ENCODE data around the gene OGFOD3.
"Not testable (repeated sequence)": the region's sequence is repeated elsewhere in the genome, so short reads cannot be mapped to it uniquely, and the experiment has no call there.

The OGFOD3 gene

DNA sequence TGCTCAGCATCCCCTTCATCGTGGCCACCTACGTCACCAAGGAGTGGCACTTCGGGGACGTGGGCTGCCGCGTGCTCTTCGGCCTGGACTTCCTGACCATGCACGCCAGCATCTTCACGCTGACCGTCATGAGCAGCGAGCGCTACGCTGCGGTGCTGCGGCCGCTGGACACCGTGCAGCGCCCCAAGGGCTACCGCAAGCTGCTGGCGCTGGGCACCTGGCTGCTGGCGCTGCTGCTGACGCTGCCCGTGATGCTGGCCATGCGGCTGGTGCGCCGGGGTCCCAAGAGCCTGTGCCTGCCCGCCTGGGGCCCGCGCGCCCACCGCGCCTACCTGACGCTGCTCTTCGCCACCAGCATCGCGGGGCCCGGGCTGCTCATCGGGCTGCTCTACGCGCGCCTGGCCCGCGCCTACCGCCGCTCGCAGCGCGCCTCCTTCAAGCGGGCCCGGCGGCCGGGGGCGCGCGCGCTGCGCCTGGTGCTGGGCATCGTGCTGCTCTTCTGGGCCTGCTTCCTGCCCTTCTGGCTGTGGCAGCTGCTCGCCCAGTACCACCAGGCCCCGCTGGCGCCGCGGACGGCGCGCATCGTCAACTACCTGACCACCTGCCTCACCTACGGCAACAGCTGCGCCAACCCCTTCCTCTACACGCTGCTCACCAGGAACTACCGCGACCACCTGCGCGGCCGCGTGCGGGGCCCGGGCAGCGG is 43.6 kb downstream of the OGFOD3 start:
- no peak for DNase-seq (ENCODE audit: low read depth in 2 of 2)

DNA sequence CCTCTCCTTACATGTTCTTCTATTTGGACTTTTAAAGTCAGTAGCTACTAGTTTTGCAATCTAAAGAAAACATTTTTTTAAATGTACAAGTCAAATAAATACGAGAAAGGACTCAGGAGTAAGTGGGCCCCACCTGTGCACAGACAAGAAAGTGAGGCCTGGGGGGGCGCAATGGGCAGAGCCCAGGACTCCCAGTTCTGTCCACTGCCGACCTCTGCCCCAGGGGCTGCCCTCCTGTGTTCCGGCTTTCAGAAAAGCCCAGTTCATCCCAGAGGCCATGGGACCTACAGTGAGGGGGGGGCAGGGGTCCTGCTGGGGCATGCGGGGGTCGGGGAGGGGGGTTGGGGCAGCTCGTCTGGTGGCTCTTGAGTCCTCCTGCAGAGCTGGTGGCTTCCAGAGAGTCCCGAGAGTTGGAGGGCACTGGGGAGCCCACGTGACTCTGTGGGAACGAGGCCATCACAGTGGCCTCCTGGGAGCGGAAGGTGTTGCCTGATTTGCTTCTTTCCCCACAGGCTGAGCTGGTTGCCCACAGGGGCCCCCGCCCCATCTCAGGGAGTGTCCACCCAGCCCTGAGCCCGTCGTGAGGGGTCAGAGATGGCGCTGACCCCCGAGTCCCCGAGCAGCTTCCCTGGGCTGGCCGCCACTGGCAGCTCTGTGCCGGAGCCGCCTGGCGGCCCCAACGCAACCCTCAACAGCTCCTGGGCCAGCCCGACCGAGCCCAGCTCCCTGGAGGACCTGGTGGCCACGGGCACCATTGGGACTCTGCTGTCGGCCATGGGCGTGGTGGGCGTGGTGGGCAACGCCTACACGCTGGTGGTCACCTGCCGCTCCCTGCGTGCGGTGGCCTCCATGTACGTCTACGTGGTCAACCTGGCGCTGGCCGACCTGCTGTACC is 44.4 kb downstream of the OGFOD3 start:
- DNase-seq (ENCODE audit: low read depth in 2 of 2), result no peak

DNA sequence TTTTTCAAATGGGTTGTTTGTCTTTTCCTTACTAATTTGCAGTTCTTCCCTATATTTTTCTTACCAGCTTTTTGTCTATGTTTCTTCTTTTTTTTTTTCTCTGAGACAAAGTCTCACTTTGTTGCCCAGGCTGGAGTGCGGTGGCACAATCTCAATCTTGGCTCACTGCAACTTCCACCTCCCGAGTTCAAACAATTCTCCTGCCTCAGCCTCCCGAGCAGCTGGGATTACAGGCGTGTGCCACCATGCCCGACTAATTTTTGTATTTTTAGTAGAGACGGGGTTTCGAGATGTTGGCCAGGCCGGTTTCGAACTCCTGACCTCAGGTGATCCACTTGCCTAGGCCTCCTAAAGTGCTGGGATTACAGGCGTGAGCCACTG is 45.3 kb downstream of the OGFOD3 start:
- not testable (repeated sequence) for DNase-seq (ENCODE audit: low read depth in 2 of 2)

DNA sequence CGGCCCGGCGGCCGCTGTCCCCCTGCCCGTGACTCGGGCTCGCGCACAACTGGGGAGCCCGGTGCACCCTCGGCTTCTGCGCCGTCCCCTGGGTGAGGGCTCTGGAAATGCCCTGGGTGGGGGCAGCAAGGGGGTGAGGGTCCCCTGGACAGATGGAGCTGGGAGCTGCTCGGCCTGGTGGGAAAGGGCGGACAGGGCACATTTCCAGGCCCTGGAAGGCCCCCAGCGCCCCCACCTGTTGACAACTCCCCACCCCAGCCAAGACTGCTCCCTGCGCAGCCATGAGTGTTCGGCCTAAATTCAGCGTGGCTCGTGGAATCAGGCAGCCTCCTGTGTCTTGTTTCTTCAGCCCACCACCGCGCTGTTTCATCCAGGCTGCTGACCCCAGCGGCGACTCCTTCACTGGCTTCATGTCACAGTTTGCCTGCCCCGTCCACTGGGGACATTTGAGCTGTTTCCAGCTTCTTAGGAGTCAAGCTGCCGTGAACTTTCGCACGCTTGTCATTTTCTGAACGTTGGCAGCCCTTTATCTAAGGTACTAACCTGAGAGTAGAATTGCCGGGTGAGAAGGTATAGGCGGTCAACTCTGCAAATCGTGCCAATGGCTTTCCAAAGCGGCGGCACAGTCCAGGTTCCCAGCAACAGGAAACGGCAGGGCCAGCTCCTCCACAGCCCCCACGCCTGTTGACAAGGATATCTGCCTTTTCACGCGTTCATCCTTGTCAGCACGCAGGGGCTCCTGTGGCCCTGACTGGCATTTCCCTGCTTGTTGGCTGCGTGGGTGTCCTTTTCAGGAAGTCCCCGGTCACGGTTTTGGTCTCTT is 45.9 kb downstream of the OGFOD3 start:
- DNase-seq (ENCODE audit: low read depth in 2 of 2), result no peak

DNA sequence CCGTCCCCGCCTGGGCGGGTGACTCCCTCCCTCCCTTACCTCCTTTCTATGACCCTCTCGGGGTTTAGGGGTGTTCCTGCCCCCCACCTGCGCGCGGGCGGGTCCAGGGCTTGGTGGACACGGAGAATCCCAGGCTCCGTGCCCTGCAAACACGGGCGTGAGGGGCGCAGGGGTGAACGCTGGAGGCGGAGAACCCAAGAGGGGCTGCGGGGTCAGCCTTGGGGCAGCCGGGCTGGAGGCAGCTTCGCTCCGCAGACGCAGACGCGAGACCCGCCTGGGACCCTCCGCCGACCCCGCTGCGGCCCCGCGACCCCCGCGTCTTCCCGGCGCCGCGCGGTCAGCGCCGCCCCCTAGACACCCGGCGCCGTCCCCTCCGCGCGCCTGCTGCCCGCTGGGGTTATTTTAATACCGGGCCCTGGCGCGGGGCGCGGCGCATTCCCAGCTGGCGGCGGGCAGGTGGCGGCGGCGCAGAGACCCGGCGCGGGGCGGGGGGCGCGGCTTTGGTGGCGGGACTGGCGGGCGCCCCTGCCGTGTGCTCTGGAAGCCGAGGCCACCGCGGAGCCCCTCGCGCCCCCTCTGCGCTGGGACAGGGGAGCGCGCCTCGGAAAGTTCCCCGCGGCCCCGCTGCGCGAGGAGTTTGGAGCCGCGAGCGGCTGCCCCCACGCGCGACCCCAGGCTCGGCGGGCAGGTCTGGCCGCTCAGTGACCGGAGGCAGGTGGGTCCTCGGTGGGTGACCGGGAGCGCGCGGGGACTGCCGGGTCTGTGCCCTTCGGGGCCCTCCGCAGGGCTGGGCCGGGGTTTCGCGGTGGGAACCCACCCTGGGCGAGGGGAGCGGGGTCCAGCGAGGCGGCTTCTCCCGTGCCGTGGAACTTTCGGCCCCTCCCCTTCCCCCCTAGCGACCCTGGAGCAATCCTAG is 46.8 kb downstream of the OGFOD3 start, which contains the start of gene UTS2R:
UTS2R (plus strand) TSS at position 433 of the 916 bp plus-strand sequence. CDS start 2,560 bp downstream, outside the sequence.
- no peak for DNase-seq (ENCODE audit: low read depth in 2 of 2)

DNA sequence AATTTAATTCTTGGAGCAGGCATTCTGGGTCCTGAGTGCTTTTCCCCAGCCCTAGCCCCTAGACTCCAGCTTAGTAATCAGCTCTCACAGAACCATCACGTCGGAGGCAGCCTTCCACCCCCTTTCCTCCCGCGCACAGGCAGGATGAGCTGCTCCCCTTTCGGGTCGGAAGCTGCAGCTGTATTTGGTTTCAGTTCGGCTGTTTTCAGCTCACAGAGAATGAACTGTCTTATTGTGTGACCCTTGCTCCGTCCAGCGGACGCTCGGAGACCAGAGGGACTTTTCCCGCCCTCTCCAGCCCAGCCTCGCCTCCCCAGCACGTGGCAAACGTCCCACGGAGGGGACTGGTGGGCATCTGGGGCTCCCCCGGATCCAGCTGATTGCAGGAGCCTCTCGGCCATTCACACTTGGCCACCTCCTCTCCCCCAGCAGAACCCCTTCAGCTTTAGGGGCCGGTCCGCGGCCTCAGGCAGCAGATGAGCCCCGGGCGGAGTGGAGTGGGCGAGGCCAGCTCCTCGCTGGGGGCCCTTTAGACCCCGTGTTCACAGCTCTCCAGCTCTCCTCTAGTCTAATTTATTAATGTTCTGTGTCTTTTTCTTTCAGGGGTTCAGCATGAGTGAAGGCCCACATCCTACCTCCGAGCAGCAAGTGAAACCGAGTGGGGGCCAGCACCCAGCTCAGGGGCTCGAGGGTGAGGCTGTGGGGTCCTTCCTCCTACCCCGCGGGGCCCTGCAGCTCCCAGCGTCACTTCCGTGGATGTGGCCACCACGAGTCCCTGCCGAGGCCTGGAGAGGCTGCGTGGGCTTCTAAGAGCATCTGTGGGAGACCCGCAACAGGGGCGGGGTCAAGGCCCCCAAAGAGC is 47.7 kb downstream of the OGFOD3 start:
- DNase-seq (ENCODE audit: low read depth in 2 of 2), result no peak

DNA sequence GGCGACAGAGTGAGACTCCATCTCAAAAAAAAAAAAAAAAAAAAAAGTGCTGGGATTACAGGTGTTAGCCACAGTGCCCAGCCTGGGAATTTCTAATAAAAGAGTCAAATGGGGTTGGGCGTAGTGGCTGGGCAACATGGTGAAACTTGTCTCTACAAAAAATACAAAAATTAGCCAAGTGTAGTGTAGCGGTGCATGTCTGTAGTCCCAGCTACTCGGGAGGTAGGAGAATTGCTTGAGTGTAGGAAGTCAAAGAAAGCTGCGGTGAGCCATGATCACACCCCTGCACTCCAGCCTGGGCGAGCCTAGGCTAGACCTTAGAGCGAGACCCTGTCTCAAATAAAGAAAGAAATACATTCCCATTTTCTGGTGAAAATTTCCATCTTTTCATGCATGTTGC is 49.2 kb downstream of the OGFOD3 start:
- DNase-seq (ENCODE audit: low read depth in 2 of 2), result no peak

DNA sequence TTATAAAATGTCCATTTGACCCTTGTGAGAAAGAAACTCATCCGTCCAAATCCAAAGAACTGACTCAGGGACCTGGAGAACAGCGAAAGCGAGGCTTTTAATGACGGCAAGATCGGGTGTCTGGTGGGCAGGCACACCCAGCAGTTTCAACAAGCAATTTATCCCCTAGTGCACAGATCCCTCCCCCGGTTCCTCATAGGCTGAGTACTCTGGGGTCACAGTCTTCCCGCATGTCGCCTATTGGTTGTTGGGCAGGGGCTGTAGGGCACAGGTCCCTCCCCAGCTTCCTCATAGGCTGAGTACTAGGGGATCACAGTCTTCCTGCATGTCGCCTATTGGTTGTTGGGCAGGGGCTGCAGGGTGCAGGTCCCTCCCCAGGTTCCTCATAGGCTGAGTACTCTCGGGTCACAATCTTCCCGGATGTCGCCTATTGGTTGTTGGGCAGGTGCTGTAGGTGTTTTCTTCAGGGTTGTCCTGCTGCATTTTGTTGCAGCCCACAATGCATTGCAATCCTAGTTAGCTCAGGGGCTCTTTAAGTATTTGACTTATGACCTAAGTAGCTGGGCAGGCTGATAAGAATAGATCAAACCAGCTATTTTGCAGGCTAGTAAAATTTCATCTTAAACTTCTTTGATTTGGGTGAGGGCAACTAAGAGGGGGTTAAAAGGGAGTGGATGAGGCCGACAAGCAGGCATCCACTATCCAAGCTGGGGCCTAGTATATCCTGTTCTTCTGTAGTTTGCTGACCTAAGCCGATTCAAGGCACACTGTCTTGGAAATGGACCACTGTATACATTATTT is 50.5 kb downstream of the OGFOD3 start:
- DNase-seq (ENCODE audit: low read depth in 2 of 2), result no peak

DNA sequence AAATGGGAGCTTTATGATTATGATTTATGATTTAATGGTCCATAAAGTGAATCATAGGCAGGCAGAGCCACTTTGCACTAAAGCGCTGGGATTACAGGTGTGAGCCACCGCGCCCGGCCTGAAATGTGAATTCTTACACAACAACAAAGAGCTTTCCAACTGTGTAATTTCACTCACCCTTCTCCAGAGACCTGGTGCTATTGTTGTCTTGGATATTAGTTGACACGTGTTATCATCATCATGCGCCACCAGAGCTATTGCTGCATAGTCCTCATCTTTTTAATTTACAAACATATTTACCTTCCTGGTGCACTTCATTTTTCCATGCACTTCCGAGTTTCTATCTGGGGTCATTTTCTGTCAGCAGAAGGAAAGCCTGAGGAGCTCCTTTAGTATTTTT is 51.6 kb downstream of the OGFOD3 start:
- no peak for DNase-seq (ENCODE audit: low read depth in 2 of 2)

DNA sequence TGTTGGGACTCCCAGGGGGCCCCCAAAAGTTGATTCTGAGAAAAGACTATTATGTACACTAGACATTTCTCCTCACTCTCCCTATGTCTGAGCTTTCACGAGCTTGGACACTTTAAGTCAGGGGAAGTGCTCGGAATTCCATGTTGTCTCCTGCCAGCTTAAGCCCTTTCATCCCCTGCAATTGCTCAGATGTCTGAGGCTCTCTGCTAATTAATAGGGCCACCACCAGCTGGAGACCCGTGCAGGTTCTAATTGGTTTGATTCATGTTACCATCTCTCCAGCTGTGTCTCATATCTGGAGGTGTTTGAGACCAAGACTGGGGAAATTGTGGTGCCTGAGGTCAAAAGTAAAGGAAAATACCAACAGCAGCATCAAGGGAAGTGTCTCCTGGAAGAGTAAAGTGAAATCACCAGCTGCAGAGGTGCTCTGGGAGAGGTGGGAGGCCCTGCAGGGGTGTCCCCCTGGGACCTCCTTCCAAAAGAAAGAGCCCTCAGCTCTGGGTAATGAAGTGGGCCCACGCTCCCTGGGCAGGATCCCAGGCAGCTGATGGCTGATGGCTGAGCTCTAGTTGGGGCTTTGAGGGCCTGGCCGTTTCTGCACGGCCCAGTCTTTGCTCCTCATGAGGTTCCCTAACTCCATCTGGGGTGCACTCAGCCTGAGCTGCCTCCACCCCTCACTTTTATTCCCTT is 52.6 kb downstream of the OGFOD3 start:
- DNase-seq (ENCODE audit: low read depth in 2 of 2), result no peak

DNA sequence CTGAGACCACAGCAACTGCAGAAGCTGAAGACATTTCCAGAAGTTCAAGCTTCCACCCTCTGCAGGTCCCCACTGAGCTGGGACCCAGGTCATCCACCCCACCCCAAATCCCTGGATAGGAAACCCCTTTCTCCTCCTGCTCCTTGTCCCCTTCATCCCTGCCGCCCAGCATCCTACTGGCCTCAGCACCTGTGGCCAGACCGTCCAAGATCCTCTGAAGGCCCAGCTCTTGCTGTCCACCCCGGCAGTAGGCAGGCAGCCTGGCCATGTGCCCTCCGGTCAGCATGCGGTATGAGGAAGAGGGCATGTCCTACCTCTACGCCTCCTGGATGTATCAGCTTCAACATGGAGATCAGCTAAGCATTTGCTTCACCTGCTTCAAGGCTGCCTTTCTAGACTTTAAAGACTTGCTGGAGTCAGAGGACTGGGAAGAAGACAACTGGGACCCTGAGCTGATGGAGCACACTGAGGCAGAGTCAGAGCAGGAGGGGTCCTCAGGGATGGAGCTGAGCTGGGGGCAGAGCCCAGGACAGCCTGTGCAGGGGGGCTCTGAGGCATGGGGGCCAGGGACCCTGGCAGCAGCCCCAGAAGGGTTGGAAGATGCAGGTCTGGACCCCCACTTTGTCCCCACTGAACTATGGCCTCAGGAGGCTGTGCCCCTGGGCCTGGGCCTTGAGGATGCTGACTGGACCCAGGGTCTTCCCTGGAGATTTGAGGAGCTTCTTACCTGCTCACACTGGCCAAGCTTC is 56.3 kb downstream of the OGFOD3 start:
- no peak for DNase-seq (ENCODE audit: low read depth in 2 of 2)

DNA sequence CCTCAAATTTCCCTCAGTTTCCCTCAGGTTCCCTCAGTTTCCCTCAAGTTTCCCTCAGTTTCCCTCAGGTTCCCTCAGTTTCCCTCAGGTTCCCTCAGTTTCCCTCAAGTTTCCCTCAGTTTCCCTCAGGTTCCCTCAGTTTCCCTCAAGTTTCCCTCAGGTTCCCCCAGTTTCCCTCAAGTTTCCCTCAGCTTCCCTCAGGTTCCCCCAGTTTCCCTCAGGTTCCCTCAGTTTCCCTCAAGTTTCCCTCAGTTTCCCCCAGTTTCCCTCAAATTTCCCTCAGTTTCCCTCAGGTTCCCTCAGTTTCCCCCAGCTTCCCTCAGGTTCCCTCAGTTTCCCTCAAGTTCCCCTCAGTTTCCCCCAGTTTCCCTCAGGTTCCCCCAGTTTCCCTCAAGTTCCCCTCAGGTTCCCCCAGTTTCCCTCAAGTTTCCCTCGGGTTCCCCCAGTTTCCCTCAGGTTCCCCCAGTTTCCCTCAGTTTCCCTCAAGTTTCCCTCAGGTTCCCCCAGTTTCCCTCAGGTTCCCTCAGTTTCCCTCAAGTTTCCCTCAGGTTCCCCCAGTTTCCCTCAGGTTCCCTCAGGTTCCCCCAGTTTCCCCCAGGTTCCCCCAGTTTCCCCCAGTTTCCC is 58.8 kb downstream of the OGFOD3 start:
- not testable (repeated sequence) for DNase-seq (ENCODE audit: low read depth in 2 of 2)

DNA sequence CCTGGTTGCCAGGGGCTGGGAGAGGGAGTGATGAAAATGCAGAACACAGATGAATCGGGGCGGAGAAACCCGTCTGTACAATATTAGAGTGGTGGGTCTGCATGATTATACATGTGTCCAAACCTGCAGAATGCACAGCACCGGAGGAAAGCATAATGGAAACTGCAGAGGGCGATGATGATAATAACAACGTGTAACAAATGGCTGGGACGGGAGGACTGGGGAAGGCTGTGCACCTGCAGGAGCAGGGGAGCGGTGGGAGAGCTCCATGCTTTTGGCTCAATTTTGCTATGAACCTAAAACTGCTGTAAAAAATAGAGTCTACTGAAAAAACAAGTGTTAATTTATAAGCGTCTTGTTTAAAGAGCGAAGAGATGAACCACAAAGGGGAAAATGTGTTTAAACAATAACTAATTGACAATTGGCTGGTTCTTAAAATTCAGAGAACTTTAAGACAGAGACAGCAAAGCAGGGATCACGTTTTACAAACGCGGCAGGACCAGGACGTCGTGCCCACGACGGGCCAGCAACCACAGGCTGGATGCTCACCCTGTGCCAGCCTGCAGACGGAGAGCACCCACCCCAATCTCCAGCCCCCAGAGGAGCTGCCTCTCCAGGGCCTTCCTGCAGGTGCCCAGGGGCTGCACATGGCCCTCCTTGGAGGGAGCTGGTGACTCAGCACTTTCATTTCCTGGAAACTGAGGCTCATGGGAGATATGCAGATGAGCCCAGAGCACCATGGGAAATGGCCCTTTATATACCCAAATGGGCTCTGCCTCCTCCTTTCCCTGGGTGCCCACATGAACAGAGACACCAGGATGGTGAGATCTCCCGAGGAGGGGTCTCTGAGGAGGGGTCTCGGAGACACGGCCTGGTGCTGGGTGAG is 59.7 kb downstream of the OGFOD3 start, which contains the start of gene TEX19:
TEX19 (plus strand) TSS at position 783 of the 886 bp plus-strand sequence. CDS start 2,904 bp downstream, outside the sequence.
- no peak for DNase-seq (ENCODE audit: low read depth in 2 of 2)

DNA sequence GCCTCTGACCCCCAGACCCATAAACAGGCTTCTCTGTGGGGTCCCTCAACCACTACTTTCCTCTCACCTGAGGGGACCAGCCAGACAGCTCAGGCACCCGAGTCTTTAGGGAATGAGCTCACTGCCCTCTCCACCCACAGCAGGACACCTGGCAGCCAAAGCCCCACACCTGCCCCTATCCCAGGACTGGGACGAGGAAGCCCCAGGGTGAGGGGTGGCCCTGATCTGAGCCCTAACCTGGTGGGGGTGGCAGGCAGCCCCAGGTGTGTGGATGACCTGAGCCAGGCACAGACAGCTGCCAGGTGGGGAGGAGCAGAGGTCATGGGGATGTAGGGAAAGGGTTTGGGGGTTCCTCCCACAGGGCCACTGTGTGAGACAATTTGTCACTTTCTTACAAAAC is 61.0 kb downstream of the OGFOD3 start:
- no peak for DNase-seq (ENCODE audit: low read depth in 2 of 2)

DNA sequence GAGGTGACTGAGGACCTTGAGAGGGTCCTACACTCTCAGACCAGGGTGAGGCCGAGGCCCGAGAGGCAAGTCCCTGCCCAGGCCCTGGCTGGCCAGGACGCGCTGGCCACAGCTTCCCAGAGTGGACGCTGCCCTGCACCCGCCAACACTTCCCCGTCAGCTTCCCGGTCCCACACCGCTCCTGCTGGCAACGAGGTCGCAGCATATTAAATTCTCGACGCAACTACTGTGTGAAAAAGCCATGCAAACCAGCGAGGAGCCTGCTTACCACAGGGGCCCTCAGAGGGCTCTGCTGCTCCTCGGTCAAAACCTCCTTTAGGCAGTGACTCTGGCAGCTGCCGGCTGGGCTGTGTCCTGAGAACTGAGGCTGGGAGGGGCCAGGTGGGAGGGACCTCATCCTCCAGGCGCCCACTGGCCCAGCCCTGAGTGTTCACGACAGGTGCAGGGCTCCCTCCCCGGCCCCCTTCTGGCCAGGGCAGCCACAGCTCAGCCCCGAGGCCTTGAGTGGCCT is 61.5 kb downstream of the OGFOD3 start:
- no peak for DNase-seq (ENCODE audit: low read depth in 2 of 2)
